GM20000 (cell line): ENCODE data around the gene KDM4B.

Experiments
- DNase-seq: peaks from one replicate; pipeline ENCODE4 v3.0.0; 2012; ENCODE audit warnings: low spot score
- TF ChIP-seq, protein P1 (sequence below): IDR thresholded peaks from 2 replicates; pipeline ENCODE4 v1.5.1; 2012; ENCODE audit warnings: mild to moderate bottlenecking, control low read depth; ENCODE audit errors: extremely low read depth, missing control alignments

The KDM4B gene

GRCh38 chr19:4997297-4997696 lies 28.4 kb downstream of the KDM4B start:
- DNase-seq: no peak
- TF ChIP-seq, protein P1, sequence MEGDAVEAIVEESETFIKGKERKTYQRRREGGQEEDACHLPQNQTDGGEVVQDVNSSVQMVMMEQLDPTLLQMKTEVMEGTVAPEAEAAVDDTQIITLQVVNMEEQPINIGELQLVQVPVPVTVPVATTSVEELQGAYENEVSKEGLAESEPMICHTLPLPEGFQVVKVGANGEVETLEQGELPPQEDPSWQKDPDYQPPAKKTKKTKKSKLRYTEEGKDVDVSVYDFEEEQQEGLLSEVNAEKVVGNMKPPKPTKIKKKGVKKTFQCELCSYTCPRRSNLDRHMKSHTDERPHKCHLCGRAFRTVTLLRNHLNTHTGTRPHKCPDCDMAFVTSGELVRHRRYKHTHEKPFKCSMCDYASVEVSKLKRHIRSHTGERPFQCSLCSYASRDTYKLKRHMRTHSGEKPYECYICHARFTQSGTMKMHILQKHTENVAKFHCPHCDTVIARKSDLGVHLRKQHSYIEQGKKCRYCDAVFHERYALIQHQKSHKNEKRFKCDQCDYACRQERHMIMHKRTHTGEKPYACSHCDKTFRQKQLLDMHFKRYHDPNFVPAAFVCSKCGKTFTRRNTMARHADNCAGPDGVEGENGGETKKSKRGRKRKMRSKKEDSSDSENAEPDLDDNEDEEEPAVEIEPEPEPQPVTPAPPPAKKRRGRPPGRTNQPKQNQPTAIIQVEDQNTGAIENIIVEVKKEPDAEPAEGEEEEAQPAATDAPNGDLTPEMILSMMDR: no peak

DNA sequence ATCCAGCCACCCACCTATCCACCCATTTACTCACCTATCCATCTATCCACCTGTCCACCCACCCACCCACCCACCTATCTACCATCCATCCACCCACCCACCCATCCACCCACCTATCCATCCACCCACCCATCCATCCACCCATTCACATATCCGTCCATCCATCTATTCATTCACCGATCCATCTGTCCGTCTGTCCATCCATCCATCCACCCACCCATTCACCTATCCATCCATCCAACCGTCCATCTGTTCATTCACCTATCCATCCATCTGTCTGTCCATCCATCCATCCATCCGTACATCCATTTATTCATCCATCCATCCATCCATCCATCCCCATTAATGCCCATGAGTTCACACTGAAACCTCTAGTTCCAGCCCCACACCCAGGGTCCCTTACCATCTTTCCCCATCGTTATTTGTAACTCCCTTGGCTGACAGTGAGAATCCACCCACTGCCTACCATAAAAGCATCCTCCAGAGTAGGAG lies 31.3 kb downstream of the KDM4B start:
- DNase-seq: no peak
- TF ChIP-seq, protein P1: no peak

GRCh38 chr19:5001615-5002014 lies 32.7 kb downstream of the KDM4B start:
- peak; percentile 66 for DNase-seq
- TF ChIP-seq, protein P1: peak; percentile 71

GRCh38 chr19:5002143-5002542 lies 33.2 kb downstream of the KDM4B start:
- TF ChIP-seq, protein P1: no peak
- no peak for DNase-seq

GRCh38 chr19:5003781-5004180 lies 34.9 kb downstream of the KDM4B start:
- TF ChIP-seq, protein P1: no peak
- no peak for DNase-seq

- DNase-seq: no peak
- TF ChIP-seq, protein P1: no peak
These were observed 36.2 kb downstream of the KDM4B start for GRCh38 chr19:5005096-5005495.

DNA sequence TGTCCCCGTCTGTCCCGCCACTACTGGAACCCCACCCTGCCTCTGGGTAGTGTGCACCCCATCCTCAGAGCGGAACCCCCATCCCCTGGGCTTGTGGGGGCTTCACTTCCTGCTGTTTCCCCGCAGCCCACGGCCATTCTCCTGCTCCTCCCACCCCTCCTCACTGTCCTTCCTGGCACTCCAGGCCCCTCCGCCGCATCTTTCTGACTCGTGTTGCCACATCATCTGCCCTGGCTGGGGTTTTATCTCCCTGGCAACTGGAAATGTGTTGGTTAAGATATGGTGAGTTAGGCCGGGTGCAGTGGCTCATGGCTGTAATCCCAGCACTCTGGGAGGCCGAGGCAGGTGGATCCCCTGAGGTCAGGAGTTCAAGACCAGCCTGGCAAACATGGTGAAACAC lies 37.3 kb downstream of the KDM4B start:
- no peak for DNase-seq
- TF ChIP-seq, protein P1: no peak
